Measurements from ENCODE around the gene BCL11B.

Gene BCL11B

DNA sequence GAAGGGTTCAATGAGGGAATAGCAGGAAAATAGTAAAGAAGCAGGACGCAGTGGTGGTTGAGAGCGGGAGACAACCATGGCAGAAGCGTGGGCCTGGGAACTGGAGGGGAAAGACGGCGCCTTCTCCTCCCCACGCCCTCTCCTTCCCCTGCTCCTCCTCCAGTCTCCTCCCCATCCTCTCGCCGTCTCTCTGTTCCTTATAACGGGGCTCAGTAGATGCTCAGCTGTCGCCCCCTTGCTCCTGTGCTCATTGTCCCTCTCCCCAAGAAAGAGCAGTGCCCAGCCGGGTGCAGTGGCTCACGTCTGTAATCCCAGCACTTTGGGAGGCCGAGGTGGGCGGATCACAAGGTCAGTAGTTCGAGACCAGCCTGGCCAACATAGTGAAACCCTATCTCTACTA, 142.0 kb downstream of the BCL11B start:
- DNase-seq: no peak

DNA sequence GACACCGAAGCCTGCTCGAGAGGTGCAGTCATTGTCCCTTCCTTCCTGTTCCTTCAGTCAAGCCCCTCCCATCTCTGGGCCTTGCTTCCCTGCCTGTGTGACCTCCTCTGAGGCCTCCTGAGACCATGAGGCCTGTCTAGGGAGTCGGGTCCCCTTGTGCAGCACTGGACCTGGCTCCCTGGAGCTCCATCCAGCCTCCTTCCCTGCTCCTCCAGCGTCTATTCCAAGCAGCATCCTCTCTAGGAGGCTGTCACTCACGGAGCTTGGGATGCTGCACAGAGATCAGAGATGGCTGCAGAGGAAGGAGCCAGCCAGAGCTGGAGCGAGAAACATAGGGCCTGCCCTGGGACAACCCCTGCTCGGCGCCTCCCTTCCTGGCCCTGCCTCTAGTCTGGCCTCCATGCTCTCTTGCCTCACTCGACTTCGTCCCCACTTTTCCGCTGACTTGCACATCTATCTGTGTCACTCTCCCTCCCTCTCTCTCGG, 142.7 kb downstream of the BCL11B start:
- DNase-seq: no peak

DNA sequence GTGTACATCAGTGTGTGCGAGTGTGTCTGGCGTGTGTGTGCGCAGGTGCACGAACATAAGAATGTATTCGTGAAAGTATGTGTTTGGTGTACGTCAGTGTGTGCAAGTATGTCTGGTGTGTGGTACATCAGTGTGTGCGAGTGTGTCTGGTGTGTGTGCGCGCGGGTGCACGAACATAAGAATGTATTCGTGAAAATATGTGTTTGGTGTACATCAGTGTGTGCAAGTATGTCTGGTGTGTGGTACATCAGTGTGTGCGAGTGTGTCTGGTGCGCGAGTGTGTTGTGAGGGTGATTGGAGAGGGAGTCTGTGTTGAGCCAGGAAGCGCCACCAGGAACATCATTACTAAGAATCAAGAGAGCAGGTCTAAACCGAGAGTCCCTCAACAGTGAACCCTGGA, 143.8 kb downstream of the BCL11B start:
- DNase-seq: no peak

DNA sequence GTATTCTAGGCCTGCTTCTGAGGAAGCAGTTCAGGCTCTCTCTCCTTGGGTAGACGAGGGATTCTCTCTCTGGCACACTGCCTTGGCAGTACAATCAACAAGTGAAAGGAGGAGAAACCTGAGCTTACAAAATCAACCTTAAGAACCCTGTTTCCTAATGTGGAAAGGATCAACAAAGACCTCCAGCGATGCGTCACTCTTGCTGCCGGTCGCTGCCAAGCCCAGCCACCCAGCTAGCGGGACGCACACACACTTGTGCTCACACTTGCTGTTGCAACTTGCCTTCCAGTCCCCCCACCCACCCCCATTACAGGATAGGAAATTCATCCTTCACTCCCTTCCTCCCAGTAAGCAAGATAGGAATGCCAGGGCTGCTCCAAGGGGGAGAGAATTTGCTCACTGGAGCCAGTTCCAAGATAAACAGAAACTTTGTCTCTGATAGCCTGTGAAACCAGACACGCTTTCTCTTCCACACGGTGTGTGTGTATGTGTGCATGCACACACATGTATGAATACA, 144.3 kb downstream of the BCL11B start:
- no peak for DNase-seq

DNA sequence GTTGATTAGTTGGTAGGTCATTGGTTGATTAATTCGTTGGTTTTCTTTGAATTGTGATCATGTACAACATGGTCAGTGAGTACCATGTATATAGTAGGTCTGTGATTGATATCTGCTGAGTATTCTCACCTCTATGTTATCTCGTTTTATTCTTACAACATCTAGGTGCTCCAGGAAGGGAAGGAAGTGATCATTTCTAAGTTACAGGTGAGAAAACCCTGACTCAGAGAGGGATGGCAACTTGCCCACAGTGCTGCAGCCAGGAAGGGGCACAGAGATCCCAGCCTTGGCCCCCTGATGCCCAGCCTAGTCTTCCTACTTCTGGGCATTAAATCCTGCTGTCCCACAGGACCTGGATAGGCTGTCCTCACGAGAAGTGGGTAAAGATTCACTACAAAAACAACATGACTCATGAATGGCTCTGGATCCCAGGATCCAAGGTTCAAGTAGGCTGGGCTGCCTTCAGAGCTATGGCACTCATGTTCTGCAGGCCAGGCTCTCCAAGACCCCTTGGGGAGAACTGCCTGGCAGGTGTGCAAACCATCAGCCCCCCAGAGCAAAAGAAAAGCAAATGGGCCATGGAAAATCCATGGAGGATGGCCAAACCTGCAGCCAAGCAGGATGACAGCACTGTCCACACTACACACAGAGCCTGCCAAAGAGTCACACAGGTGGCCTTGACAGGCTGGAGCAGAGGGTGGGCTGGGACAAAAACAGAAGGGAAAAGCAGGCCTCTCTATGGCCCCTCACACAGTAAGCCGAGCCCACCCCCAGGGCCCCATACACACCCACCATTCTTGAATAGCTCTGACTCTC, 146.2 kb downstream of the BCL11B start:
- no peak for DNase-seq

DNA sequence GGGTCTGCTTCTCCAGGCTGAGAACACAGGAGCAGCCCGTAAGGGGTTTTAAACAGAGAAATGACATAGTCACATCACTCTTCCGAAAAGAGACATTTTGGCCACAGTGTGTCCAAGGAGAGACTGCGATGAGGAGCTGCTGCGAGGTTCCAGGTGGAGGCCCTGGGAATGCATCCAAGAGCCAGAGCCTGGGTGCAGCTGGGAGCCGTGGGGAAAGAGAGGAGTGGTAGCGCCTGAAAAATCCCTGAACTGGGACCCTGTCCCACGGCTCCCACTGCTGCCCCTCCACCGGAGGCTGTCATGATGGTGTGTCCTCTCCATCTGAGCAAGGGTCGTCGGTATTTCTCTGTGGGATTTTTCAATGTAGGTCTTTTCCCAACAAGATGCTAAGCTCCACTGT, 146.9 kb downstream of the BCL11B start:
- DNase-seq: no peak

DNA sequence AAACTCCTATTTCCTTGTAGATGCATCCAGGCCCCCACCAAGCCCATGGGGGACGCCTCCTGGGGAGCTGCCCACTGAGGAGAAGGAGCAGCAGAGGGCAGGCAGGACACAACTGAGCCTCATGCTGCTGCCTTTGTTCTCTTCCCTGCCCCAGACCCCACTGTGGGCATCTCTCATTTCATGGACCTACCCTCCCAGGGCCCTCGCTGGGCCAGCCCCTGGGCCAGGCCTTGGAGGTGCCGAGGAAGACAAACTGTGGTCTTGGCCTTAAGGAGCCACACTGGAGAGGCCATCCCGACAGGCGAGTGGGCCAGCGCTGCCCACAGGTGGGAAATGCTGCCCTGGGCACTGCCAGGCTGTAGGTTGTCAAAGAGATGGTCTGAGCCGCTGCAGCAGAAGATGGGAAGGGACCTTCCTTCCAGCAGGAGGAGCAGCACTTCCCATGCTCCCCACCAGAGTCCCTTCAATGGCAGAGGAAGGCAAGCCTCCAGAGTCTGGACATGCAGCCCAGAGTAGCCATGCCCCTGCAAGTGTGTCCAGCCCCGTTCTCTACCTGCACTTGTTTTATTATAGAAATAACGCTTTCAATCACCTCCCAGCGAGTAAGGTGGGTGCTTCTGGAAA, 147.4 kb downstream of the BCL11B start:
- DNase-seq: no peak

DNA sequence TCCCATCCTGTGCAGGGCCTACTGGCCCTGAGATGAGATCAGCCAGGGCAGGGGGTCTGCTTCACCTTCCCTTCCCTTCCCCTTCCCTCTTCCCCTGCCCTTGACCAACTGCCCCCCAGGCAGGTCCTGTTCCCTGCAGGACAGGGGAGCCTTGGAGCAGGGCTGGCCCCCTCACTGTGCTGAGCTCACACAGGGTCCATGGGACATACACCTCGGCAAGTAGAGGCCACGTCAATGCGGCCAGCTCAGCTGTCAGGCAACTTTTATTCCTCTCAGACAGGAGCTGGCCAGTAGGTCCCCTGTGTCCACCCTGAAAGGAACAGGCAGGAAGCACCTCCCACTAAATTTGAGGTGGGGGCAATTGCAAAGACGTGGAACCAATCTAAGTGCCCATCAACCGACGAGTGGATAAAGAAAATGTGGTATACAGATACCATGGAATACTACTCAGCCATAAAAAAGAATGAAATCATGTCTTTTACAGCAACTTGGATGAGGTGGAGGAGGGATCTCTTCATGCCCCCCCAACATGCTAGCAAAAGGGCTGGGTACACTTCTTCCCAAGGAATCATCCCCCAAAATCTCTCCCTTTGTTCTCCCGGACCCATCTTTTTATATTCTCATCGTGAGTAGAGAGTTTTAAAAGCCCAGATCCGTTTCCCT, 148.7 kb downstream of the BCL11B start:
- DNase-seq: no peak

DNA sequence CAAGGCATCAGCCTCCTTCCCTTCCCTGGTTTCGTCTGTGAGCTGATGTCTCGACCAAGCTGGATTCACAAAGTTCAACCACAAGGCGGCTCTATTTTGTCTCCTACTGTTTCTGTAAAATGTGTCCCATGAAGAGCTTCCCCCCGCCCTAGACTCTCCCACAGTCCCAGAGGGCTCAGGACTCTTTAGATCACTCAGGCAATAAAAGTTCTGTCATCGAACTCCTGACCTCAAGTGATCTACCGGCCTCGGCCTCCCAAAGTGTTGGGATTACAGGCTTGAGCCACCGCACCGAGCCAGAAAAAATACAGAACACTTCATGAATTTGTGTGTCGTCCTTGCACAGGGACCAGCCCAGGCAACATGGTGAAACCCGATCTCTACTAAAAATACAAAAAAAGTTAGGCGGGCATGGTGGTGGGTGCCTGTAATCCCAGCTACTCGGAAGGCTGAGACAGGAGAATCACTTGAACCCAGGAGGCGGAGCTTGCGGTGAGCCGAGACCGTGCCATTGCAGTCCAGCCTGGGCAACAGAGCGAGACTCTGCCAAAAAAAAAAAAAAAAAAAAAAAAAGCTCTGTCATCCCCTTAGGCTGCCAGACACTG, 149.4 kb downstream of the BCL11B start:
- DNase-seq: no peak

DNA sequence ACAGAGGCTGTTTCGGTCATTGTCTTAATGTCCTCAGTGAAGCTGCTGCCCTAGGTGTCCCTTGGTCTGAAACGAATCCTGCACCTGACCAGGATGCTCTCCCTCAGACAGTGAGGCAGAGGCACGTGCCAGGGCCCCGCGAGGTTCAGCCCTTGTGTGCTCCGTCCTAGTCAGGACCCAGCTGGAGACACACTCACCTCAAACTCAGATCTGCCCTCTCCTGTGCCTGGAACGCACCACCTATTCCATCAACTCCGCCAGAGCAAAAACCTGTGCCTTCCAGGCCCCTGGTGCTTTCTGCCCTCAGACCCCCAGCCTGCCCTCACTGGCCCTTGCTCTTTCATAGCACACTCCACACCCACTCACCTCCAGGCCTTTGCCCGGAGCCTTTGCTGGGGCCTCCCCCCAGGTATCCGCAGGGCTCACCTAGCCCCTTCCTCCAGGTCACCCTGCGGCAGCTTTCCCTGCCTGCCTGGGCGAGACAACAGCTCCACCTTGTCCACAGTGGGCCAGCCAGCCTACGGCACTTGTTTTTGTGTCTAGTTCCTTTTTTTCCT, 150.6 kb downstream of the BCL11B start:
- no peak for DNase-seq

DNA sequence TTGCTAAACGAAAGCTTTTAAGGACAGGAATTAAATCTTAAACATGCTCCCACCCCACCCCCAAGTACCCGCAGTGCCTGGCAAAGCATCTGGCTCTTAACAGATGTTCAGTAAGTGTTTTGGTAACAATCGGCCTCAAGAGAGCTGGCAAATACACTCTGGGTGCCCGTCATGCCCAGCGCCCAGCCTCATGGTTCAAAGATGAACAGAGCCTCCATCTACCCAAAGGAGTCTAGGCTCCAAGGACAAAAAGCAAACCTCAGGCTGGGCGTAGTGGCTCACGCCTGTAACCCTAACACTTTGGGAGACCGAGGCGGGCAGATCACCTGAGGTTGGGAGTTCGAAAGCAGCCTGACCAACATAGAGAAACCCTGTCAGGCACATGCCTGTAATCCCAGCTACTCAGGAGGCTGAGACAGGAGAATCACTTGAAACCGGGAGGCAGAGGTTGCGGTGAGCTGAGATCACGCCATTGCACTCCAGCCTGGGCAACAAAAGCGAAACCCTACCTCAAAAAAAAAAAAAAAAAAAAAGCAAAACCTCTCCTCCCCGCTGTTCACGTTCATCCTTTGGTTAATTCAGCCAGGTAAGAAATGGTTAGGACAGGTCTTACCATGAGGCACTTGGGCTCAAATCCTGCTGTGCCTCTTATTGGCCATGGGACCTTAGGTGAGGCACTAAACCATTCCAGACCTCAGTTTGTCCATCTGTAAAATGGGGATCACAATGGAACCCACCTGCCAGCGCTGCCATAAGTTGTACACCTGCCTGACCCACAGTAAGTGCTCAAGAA, 151.3 kb downstream of the BCL11B start:
- no peak for DNase-seq

DNA sequence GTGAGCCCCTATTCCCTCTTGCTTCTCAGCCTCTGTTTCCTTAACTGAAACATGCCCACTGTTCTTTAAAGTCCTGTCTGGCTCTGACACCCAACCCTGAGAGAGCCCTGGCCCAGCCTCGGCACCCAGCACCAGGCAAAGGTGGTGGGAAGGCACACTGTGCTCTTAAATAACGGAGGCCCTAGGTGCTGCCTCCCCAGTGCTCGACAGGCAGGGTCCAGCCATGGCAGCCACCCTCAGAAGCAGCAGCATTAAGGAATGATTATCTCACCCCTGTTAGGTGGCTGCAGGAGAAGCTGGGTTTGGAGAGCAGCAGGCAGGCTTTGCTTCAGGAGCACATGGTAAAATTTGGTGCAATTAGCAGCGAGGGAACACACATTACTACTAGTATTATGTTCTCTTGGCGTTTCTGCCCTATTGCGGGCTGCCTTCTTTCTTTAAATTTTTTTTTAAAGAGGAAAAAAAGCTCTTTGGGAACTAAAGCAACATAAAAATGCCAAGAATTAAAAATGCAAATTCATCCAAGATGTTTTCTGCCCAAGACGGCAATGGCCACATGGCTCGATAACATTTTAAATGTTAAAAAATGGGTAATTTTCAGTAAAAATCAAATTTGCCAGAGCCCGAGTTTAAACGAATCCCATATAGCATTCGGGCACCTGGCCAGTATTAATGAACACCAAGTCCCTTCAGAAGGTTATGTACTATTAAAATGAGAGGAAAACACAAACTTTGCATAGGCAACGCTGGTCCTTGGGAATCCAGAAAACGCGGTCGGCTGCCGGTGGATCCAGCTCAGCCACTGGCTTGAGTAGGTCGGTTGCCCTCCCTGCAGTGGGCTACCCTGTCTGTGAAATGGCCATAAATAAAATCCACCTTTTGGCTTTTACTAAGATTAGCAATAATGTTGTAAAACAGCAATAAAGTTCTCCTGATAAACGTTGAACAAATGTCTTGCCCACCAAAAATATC, 152.2 kb downstream of the BCL11B start:
- no peak for DNase-seq
